Cortex of kidney (tissue), 1 donor: ENCODE measurements around the gene TRDN.

ENCODE experiments used
- DNase-seq: peaks from one replicate; lab custom pipeline; 2025; lab: John Stamatoyannopoulos, UW

TRDN gene

DNA sequence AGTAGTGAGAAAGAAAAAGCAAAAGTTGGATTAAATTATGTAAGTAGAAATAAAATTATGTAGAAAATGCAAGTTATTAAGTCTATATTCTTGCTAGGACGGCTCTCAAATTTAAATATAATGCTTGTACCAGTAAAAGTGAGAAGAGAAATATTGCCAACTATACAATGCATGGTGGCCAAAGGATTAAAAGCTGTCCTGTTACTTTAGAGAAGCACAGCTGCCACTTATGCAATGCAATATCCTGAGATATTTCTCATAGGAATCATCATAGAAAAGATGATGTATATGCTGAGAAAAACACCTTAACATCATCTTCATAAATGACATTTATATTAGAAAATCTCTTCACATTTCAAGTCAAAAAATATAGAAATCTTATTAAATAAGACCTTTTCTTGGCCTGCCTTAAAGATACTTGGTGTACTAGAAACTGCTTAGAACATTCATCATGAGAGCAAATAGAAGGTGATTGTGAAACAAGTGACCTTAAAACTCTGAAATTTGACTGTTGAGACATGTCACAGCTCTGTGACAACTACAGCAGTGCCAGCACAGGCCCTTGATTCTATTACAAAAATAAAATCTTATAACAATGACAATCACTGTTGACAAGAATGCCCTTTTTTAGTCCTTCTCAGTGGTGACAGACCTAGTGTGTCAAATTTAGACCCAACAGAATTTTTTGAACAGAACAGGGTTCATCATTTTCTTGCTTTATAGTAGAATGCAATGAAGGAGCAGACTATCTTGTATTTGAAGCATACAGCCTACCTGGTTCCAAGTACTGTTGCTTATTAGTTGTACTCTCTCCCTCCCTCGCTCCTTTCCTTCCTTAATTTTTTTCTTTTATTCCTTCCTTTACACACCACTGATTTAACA lies 467.6 kb downstream of the TRDN start:
- DNase-seq: no peak

DNA sequence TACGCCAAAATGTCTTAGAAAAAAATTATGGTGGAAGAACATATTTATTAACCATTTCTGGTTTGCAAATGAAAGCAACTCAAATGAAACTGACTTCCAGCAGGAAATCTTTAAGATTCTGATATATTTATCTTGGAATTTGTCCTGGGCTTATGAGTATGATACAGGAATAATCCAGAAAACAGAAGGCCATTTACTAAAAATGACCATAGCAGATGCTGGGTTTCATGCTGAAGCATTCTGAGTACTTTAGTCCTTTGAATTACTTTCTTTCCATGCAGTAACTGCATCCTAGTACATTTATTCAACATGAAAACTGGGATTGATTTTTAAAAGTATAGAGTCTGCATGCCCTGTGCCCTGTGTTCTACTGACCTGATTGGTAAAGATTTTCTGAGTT lies 468.3 kb downstream of the TRDN start:
- DNase-seq: no peak
